Dermis blood vessel endothelial cell (primary cell): ENCODE measurements around the gene SPATA16. TPM values are rescaled to one million over a fixed set of nuclear protein-coding genes. Genes with fewer than 3 reads are reported as not detected.
"Not testable (repeated sequence)": the region's sequence is repeated elsewhere in the genome, so short reads cannot be mapped to it uniquely, and the experiment has no call there.

Source experiments
- DNase-seq: peaks from one replicate; pipeline ENCODE4 v3.0.0; 2010
- total RNA-seq: library from RNA; depleted of rRNA; stranded (reverse); fragments of >200 nt; gene quantifications from 2 replicates; pipeline ENCODE4 v1.2.3, GENCODE V29; 2014

Gene SPATA16
- total RNA-seq, 1 donor from 2014 or later, result not detected

DNA sequence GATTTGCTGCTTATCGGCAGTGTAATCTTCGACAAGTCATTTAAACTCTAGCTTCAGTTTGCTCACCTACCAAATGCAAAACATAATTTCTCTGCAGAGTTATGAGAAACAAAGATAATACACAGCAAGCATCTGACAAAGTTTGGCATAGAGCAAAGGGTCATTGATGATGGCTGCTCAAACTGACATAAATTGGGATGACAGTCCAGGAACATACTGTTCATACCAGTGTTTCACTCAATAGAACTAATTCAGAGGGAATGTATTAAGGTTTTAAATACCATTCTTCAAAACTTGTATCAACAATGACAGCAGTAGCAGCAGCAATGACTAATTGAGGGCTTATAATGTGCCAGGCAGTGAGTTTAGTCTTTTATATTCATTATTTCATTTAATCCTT, 137.6 kb downstream of the SPATA16 start:
- DNase-seq, result no peak

GRCh38 chr3:173001622-173002021, 139.4 kb downstream of the SPATA16 start:
- DNase-seq, result no peak

- no peak for DNase-seq
Observed at GRCh38 chr3:173000553-173000952, 140.5 kb downstream of the SPATA16 start.

DNA sequence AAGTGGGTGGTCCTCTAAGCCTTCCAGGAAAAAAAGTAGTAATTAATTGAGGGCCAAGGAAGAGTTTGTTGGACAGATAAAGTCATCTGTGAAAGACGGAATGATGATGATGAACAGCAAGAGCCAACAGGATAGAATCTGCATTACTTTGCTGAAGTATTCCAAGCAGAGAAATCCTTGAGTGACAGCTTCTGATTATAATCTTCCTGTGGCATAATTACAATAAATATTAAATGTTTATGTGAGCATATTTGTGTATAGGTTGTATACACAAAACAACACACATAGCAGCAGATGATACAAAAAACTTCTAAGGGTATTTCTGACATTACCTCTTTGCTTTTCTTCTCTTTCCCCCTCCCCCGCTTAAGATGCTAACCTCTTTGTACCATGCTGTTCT, 147.6 kb downstream of the SPATA16 start:
- no peak for DNase-seq

GRCh38 chr3:172991424-172991996, 149.5 kb downstream of the SPATA16 start:
- DNase-seq, result no peak

DNA sequence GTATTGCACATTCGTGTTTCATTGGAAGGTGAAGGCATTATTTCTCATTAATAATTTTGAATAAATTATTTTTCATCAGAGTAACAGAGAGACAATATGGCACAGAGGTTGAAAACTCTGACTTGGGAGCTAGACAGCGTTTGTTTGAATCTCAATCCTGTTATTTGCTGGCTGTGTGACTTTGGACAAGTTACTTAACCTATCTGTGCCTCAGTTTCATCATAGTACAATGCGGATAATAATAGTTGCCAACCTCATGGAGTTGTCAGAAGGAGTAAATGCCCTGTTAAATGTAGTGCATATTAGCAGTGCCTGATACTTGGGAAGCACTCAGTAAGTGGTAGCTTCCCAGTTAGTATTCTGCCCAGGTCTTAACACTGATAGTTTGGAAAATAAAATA, 151.7 kb downstream of the SPATA16 start:
- no peak for DNase-seq

DNA sequence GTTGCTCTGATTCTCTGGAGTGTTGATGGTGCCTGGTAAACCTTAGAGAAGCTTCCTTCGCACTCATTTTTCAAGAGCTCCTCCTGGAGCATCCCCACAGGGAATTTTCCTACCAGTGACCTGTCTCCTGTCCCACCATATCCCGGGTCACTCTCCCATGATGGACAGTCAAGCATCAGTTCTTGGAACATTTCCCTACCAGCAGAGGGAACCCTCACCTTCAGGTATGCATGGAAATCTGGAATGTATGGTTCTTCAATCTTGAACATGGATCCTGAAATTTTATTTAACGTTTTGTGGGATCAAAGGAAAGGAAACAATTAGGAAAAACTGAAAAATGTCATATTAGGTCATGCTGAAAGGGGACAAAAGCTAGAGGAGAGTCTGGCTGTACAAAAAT, 153.8 kb downstream of the SPATA16 start:
- DNase-seq, result peak; percentile 19

DNA sequence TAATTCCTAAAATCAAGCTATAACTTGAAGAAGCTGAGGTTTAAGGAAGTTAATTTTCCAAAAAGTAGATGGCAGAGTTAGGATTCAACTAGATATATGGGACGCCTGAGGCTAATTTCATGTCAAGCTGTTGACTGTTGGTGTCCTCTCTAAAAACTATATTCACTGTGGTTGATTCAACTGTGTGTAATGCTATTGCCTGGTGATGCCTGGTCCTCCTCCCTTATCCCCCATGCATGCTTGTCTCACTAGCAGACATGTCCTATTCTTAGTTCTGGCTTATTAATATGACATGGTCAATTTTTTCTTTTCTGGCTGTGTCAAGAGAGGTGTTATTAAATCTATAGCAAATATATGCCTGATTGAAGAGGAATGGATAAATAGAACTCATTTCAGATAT, 156.1 kb downstream of the SPATA16 start:
- no peak for DNase-seq

GRCh38 chr3:172982736-172983364, 158.2 kb downstream of the SPATA16 start:
- DNase-seq, result peak; percentile 13

- DNase-seq, result no peak
Observed at GRCh38 chr3:172981407-172981983, 159.5 kb downstream of the SPATA16 start.

DNA sequence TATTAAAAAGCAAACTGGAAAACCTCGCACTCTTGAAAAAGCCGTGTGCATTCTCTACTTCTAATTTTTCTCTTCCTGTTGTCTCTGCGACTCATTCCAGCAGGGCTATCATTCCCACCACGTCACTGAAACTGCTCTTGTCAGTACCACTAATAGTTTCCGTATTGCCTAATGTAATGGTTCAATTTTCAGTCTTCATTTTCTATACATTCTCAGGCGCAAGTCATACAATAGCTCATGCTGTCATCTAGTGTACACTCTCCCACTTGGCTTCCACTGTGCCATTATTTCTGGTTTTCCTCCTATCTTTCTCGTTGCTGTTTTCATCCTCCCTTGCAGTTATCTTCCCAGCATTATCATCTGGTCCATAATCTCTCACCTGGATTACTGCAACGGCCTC, 160.2 kb downstream of the SPATA16 start:
- no peak for DNase-seq

GRCh38 chr3:172977696-172978095, 163.3 kb downstream of the SPATA16 start:
- DNase-seq, result no peak

GRCh38 chr3:172974969-172975368, 166.1 kb downstream of the SPATA16 start:
- DNase-seq, result no peak

GRCh38 chr3:172973799-172974198, 167.2 kb downstream of the SPATA16 start:
- DNase-seq, result no peak

DNA sequence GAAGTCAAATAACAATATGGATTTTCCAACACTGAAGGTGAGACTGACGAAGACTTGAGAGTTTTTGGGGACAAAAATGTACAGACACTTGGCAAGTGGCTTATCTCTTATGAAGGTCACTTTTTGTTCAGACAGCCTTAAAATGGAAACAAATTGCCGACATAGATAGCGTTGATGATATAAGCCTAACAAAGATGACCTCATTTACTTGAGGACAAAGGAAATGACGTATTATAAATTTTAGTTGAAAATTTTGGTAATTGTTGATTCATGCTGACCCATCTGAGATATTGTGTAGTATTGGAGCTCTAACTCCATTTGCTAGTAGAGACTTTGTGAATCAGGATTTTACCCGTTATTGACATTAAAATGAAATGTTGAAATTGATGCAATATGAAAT, 168.3 kb downstream of the SPATA16 start:
- DNase-seq, result no peak

DNA sequence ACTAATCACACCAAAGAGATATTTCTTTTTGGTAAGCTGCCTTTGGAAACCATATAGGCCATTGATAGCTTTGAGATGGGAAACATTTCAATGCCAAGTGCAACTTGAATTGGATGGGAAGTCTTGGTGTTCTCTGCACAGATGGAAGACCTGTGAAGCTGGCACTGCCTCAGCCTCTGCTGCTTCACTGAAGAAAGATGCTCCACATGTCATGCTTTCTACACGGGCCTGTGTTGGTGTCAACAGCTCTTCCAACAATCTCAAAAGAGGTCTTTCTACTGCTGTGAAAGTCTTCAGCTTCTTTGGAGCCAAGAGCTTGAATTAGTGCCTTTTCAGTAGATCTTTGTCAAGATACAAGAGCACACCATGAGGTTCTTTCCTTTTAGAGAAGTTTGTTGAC, 169.0 kb downstream of the SPATA16 start:
- no peak for DNase-seq

DNA sequence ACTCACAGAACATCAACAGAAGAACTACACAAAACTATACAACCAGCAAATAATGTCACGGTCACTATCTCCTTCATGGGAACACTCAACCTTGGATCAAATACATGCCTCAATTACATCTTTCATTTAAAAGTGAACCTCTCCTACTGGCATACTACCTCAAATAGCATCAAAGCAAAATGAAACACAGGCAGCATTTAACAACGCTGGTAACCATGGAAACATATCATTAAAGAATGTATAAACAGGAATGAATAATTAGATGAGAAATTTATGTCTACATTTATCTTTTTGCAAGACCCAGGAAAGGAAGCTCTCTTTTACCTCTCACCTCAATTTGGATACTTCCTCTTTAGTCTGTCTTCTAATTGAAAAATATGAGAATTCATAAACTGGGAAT, 172.4 kb downstream of the SPATA16 start:
- no peak for DNase-seq

DNA sequence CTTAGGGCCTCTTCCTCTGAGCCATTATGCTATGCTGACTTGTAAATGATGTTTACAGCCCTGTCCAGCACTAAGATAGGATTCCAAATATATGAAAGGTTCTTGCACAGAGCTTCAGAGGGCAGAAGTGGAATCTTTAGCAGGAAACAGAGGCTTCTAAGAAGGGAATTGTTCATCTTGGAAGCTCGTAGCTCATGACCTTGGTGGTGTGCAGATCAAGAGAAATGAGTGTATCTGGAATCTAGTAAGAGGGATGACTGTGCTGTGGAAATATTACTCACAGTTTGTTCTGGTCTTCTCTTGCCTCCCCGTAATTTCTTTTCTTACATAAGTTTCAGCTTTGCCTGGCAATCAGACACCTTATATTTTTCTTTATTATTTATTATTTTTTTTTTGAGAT, 175.8 kb downstream of the SPATA16 start:
- no peak for DNase-seq

GRCh38 chr3:172960626-172961182, 180.3 kb downstream of the SPATA16 start:
- DNase-seq, result not testable (repeated sequence)

DNA sequence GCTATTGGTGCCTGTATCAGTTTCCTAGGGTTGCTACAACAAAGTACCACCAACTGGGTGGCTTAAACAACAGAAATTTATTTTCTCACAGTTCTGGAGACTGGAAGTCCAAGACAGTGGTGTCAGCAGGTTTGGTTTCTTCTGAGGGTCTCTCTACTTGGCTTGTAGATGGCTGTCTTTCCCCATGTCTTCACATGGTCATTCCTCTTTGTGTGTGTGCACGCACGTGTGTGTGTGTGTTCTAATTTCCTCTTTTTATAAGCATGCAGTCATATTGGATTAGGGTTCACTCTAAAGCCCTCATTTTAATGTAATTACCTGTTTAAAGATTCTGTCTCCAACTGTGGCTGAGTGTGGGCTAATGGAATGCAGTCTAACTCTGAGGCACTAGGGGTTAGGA, 182.5 kb downstream of the SPATA16 start:
- DNase-seq, result no peak

GRCh38 chr3:172953571-172953970, 187.5 kb downstream of the SPATA16 start:
- no peak for DNase-seq

GRCh38 chr3:172951511-172951910, 189.5 kb downstream of the SPATA16 start:
- no peak for DNase-seq

DNA sequence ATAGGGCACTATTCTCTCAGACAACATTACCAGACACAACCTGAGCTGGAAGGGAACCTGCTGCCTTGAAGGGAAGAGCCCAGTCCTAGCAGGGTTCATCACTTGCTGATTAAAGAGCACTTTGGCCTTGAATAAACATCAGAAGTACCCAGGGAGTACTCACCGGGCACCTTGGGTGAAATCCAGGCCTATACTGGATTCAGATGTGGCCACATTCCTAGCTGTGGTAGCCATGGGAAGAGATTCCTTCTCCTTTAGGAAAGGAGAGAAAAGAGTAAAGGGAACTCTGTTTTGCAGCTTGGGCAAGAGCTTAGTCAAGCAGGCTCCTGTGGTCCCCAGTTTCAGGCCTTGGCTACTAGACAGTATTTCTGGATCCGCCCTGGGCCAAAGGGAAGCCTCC, 195.0 kb downstream of the SPATA16 start:
- DNase-seq, result no peak

DNA sequence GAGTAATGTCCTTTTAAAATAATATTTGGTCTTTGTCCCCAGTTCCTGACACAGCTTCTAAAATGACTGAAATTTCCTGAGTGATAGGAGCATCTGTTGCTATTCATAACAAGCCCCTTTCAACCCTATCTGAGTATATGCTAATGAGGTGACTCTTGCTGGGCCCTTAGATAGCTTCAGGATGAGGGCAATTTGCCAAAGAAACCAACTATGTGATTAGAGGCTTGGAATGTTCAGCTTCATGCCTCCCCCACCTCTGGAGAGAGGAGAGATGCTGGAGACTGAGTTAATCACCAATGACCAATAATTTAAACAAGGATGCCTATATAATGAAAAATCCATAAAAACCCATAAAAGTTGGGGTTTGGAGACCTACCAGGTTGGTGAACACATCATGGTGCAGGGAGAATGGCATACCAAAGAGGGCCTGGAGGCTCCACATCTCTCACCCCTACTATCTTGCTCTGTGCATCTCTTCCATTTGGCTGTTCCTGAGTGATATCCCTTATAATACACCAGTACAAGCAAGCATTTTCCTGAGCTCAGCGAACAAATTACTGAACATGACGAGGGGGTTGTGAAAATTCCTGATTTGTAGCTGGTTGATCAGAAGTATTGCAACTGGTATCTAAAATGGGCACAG, 201.3 kb downstream of the SPATA16 start:
- peak; percentile 85 for DNase-seq
